GM10248 (cell line): ENCODE results near the gene CCDC57.

Source experiments
- CTCF ChIA-PET: fragments of 300-600 bp; sonication (Branson Sonifier 250); formaldehyde crosslinking; extraction: SDS; loops from one replicate; lab custom pipeline; 2021; ENCODE audit warnings: antibody characterized with exemption; lab: Yijun Ruan, JAX
- POLR2A ChIA-PET: fragments of 350-650 bp; sonication (Branson Sonifier 250); formaldehyde crosslinking; extraction: SDS; loops from one replicate; lab custom pipeline; 2020; ENCODE audit warnings: antibody characterized with exemption; lab: Yijun Ruan, JAX
- DNase-seq: peaks from one replicate; pipeline ENCODE4 v3.0.0; 2012; ENCODE audit errors: extremely low spot score
- TF ChIP-seq, protein P1 (sequence below): IDR thresholded peaks from 2 replicates; pipeline ENCODE4 v1.5.1; 2012; ENCODE audit warnings: mild to moderate bottlenecking, low read depth; ENCODE audit errors: extremely low read depth, missing control alignments, control extremely low read depth

The CCDC57 gene

DNA sequence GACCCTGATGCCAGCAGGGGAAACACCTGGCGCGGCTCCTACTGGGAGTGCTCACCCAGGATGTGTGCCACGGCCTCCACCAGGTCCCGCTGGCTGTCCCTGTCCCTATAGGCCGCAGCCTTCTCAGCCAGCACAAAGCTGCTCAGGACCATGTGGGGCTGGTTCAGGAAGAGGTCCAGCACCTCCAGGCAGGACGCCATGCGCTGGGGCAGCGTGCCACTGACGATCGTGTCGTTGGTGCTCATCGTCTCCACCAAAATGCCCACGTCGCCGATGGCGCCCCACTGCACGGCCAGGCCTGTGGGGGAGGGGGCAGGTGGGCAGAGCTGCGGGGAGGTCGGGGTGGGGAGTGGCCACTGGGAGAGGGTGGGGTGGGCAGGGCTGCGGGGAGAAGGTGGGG, 131.1 kb downstream of the CCDC57 start:
- no peak for DNase-seq
- TF ChIP-seq, protein P1, sequence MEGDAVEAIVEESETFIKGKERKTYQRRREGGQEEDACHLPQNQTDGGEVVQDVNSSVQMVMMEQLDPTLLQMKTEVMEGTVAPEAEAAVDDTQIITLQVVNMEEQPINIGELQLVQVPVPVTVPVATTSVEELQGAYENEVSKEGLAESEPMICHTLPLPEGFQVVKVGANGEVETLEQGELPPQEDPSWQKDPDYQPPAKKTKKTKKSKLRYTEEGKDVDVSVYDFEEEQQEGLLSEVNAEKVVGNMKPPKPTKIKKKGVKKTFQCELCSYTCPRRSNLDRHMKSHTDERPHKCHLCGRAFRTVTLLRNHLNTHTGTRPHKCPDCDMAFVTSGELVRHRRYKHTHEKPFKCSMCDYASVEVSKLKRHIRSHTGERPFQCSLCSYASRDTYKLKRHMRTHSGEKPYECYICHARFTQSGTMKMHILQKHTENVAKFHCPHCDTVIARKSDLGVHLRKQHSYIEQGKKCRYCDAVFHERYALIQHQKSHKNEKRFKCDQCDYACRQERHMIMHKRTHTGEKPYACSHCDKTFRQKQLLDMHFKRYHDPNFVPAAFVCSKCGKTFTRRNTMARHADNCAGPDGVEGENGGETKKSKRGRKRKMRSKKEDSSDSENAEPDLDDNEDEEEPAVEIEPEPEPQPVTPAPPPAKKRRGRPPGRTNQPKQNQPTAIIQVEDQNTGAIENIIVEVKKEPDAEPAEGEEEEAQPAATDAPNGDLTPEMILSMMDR, result no peak
- CTCF ChIA-PET, result interaction anchor here (1.4 kb wide), 1 partner anchor 17 kb away, joined by 4 read pairs; the partner anchor contains the start of gene FASN
- POLR2A ChIA-PET, result no interaction called here

DNA sequence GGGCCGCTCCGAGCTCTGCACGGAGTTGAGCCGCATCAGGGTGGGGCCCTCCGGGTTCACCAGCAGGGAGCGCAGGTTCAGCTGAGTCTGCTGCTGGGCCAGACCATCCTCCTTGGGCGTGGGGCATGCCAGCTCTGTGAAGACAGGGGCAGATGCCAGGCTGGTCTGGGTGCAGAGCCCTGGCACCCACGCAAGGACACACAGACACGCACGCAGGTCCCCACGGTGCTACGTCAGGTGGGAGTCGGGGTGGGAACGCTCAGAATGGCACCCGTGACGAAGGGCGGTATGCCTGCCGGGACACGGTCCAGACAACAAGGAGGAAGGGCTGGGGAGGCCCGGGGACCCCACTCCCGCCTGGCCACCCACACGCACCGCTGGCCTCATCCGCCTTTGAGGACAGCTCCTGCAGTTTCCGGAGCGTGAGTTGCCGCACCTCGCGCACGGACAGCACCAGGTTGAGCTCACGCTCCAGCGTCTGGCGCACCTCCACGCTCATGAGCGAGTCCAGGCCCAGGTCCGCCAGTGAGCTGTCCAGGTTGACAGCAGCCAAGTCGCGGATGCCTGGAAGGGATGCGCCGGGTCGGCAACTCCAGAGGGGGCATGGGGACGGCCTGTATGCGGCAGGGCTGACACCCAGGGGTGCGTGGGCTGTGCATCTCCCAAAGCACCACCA, 131.7 kb downstream of the CCDC57 start:
- ChIA-PET CTCF (interaction anchor here (1.4 kb wide), 1 partner anchor 17 kb away, joined by 4 read pairs; the partner anchor contains the start of gene FASN), POLR2A (interaction anchor here (0.9 kb wide), 1 partner anchor 15 kb away, joined by 3 read pairs; no protein-coding TSS in a partner anchor)
- DNase-seq, result no peak
- TF ChIP-seq, protein P1, result no peak

DNA sequence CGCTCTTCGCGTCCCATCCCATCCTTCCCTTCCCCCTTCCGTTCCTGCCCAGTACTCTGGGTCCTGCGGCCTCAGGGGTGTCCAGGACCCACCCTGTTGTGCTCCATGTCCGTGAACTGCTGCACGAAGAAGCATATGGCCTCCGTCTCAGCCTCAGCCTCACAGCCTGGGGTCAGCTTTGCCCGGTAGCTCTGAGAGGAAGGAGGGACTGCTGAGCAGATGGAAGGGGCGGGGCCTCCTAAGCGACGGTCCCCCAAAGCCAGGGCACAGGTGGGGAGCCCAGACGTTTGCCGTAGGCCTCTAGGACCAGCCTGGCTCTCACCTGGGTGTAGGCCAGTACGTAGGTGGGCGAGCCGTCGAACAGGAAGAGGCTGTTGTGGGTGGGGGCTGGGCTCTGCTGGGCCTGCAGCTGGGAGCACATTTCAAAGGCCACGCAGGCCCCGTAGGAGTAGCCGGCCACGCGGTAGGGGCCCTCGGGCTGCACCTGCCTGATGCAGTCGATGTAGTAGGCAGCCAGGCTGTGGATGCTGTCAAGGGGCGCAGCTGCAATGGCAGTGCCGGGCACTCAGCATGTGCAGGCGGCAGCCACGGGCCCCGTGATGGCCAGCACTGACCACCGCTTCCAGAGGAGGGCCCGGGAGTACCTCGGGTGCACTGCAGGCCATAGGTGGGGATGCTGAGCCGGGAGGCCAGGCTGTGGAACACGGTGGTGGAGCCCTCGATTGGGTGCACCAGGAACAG, 132.4 kb downstream of the CCDC57 start:
- POLR2A ChIA-PET, result interaction anchor here (0.9 kb wide), 1 partner anchor 16 kb away, joined by 3 read pairs; no protein-coding TSS in a partner anchor
- no peak for DNase-seq
- CTCF ChIA-PET, result interaction anchor here (1.4 kb wide), 1 partner anchor 18 kb away, joined by 4 read pairs; the partner anchor contains the start of gene FASN
- TF ChIP-seq, protein P1, result no peak

DNA sequence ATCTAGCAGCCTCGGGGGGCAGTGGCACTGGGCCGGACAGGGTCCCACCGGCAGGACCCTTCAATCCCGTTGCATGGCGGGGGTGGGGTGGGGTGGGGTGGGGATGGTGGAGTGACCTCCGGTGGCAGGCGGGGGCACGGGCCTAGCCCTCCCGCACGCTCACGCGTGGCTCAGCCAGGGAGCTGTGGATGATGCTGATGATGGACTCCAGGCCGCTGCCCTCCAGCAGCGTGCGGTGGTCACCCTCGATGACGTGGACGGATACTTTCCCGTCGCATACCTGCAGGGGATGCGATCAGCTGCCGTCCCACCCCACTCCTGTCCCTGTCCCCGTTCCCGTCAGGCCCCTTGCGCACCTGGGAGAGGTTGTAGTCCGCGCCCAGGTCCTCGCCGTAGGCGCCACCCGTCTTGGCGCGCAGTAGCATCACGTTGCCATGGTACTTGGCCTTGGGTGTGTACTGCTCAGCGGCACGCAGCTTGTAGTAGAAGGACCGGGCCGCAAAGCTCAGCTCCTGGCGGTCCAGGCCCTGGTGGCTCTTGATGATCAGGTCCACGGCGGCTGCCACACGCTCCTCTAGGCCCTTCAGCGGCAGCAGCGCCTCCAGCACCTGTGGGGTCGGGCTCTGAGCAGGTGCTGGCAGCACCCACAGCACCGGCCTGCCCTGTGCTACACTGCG, 133.5 kb downstream of the CCDC57 start:
- no peak for DNase-seq
- POLR2A ChIA-PET, result no interaction called here
- CTCF ChIA-PET, result no interaction called here
- TF ChIP-seq, protein P1, result no peak

DNA sequence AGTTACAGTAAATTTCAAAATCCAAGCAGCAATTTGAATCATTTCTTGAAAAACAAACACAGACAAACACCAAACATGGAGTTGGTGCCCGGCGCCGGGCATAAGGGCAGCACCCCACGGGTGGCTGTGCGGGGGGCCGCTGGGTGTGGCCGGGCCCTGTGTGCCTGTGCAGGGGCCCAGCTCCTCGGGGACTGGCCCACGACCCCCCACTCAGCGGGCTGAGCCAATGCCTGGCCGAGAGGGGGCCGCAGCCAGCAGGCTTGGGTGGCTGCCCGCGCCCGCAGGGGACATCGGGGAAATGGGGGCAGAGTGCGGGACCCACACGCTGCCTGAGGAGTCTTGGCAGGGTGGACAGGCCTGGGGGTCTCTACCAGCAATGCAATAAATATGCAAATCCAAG, 134.2 kb downstream of the CCDC57 start:
- ChIA-PET POLR2A (no interaction called here), CTCF (no interaction called here)
- TF ChIP-seq, protein P1, result no peak
- no peak for DNase-seq
